ENCODE data around the gene NOX5. TPM values are rescaled to one million over a fixed set of nuclear protein-coding genes. Genes with fewer than 3 reads are reported as not detected.

Gene NOX5
- polyA plus RNA-seq, 1 donor from 2014 or later: not detected

DNA sequence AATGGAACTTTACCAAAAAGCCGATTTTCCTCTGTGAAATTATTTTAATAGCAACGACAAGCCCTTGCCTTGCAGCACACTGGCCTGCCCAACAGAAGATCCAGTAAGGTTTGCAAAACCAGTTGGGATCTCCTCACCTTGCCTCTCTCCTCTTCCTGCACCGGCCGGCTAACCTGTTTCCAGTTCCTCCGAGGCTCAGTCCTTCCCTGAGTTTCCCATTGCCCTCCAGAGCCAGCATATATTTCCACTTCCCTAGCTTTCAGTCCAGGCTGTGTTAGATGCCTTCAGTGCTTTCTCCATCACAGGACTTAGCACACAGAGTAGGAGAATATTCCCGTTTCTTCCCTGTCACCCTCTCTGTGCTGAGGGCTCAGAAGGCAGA lies 60.3 kb downstream of the NOX5 start:
- no peaks in the 10 kb centered on the region for H3K36me3 ChIP-seq (ENCODE audit: insufficient read depth, low read length)
- peaks cover 8% of the 10 kb centered on the region for H3K27me3 ChIP-seq (ENCODE audit: insufficient read depth, low read depth, low read length)
- no peaks in the 10 kb centered on the region for H3K9me3 ChIP-seq (ENCODE audit: low read length)
- H3K4me2 ChIP-seq (ENCODE audit: low read length): peak overlapping the region; percentile 88
- no peaks in the 10 kb centered on the region for H3K79me2 ChIP-seq (replicated peaks; ENCODE audit: insufficient read depth, low read length)
- peak overlapping the region; percentile 73 for H3K4me3 ChIP-seq (ENCODE audit: low read length)
- no peaks in the 10 kb centered on the region for H3K9me2 ChIP-seq (ENCODE audit: insufficient read depth, low read length)
- peak overlapping the region; percentile 11 for H3K27ac ChIP-seq (ENCODE audit: low read length)
- TF ChIP-seq CTCF (IDR thresholded peaks at IDR 0.05; ENCODE audit: poor library complexity, severe bottlenecking) (no peak), EZH2 (IDR thresholded peaks at IDR 0.05; ENCODE audit: borderline replicate concordance, insufficient read depth, low read length, poor library complexity, severe bottlenecking) (no peak), MXI1 (conservative IDR thresholded peaks at IDR 0.05; ENCODE audit: poor library complexity, severe bottlenecking) (no peak), SMC3 (conservative IDR thresholded peaks at IDR 0.05; ENCODE audit: poor library complexity) (no peak), POLR2AphosphoS5 (IDR thresholded peaks at IDR 0.05) (no peak), RAD21 (conservative IDR thresholded peaks at IDR 0.05) (no peak), EP300 (conservative IDR thresholded peaks at IDR 0.05; ENCODE audit: poor library complexity, severe bottlenecking) (no peak), TAF1 (IDR thresholded peaks at IDR 0.05; ENCODE audit: low read depth) (no peak), REST (IDR thresholded peaks at IDR 0.05; ENCODE audit: borderline replicate concordance) (no peak)
- H2AFZ ChIP-seq (ENCODE audit: low read depth, low read length): peak overlapping the region; percentile 25
- no peaks in the 10 kb centered on the region for H3F3A ChIP-seq (ENCODE audit: insufficient read depth, low read length, poor library complexity, severe bottlenecking)
- no peaks in the 10 kb centered on the region for H4K20me1 ChIP-seq (ENCODE audit: insufficient read depth)
- H3K9ac ChIP-seq (ENCODE audit: low read length): peak overlapping the region; percentile 59

GRCh38 chr15:69075440-69075839 lies 60.9 kb downstream of the NOX5 start:
- Histone ChIP-seq H3K9me3 (ENCODE audit: low read length) (no peaks in the 10 kb centered on the region), H3K9ac (ENCODE audit: low read length) (no peak overlapping the region), H4K20me1 (ENCODE audit: insufficient read depth) (no peaks in the 10 kb centered on the region), H2AFZ (ENCODE audit: low read depth, low read length) (no peak overlapping the region), H3F3A (ENCODE audit: insufficient read depth, low read length, poor library complexity, severe bottlenecking) (no peaks in the 10 kb centered on the region), H3K4me3 (ENCODE audit: low read length) (peak overlapping the region; percentile 73), H3K9me2 (ENCODE audit: insufficient read depth, low read length) (no peaks in the 10 kb centered on the region), H3K27ac (ENCODE audit: low read length) (no peak overlapping the region), H3K27me3 (ENCODE audit: insufficient read depth, low read depth, low read length) (peaks cover 8% of the 10 kb centered on the region), H3K36me3 (ENCODE audit: insufficient read depth, low read length) (no peaks in the 10 kb centered on the region), H3K79me2 (replicated peaks; ENCODE audit: insufficient read depth, low read length) (no peaks in the 10 kb centered on the region), H3K4me2 (ENCODE audit: low read length) (no peak overlapping the region)
- TF ChIP-seq REST (IDR thresholded peaks at IDR 0.05; ENCODE audit: borderline replicate concordance): no peak
- no peak for TF ChIP-seq SMC3 (conservative IDR thresholded peaks at IDR 0.05; ENCODE audit: poor library complexity)
- no peak for TF ChIP-seq MXI1 (conservative IDR thresholded peaks at IDR 0.05; ENCODE audit: poor library complexity, severe bottlenecking)
- TF ChIP-seq EZH2 (IDR thresholded peaks at IDR 0.05; ENCODE audit: borderline replicate concordance, insufficient read depth, low read length, poor library complexity, severe bottlenecking): no peak
- TF ChIP-seq EP300 (conservative IDR thresholded peaks at IDR 0.05; ENCODE audit: poor library complexity, severe bottlenecking): no peak
- TF ChIP-seq POLR2AphosphoS5 (IDR thresholded peaks at IDR 0.05): no peak
- no peak for TF ChIP-seq CTCF (IDR thresholded peaks at IDR 0.05; ENCODE audit: poor library complexity, severe bottlenecking)
- no peak for TF ChIP-seq RAD21 (conservative IDR thresholded peaks at IDR 0.05)
- TF ChIP-seq TAF1 (IDR thresholded peaks at IDR 0.05; ENCODE audit: low read depth): no peak
